Fibroblast of upper back skin (primary cell): ENCODE results near the gene CASP5.
"Not testable (repeated sequence)": the region's sequence is repeated elsewhere in the genome, so short reads cannot be mapped to it uniquely, and the experiment has no call there.

Experiments used
- DNase-seq: peaks from one replicate; pipeline ENCODE4 v3.0.0-alpha.2; 2013

Gene CASP5

DNA sequence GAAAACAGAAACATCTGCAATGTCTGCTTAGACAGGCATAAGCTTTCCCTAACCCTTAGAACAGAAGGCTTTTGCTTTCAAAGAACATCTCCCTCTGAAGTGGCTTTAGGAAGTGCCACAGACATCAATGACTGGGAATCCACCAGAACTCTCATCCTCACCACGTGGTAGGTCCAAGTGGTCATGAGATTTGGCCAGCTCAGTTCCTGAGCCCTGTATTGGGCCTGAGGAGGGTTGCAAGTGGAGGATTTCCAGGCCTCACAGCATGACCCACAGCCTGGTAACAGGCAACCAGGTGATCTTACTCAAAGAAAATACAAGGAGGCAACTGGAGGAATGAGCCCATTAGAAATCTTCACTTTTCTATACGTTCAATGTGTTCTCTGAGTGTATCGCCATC, 10.4 kb upstream of the CASP5 start:
- DNase-seq: no peak

DNA sequence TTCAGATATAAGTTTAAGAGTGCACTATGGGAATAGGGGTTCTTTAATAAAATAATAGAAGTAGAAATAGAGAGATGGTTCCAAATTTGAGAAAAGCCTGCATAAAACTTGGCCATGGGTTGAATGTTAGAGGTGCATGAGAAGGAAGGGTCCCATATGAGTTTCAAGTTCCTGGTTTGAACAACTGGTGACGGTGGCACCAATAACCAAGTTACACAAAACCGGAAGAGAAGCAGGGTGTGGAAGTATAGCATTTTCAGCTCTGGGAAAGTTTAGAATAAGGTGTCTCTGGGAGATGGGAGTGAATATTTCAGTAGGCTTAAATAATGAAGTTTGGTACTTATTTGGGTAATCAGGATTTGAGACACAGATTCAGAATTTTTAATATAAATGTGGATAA, 9.5 kb upstream of the CASP5 start:
- DNase-seq: no peak

DNA sequence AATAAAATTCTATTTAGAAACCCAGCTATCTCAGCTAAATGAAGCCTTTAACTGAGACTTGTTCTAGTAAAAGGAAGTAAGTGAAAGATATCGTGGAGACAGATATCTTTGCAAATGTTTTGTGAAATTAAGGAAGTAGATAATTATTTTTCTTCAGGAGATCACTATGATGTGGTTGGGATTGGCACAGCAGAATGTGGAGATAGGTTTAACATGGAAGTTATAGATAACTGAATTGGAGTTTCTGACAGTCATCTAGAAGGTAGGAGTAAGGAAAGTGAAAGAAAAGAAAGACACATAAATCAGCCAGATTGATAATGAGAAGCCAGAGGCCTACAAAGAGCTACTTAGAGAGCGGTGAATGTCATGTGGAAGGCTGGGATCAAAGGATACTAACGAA, 4.7 kb upstream of the CASP5 start:
- DNase-seq: no peak

DNA sequence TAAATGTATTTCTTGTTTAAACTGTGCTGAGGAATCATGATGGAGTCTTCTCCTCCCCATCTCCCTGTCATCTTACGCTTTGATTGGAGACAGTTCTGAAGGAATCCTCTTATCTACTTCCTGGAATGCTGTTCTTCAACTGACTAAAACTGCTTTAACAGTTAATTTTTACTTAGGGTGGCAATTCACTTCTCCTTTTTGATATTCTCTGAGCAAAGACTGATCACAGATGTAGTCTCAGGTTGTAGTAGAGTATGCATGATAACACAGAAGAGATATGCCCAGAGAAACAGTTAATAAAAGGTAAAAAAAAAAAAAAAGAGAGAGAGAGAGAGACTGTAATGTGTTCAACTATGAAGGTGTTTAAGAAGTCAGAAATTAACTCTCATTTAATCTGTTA, 1.4 kb upstream of the CASP5 start:
- no peak for DNase-seq

GRCh38 chr11:105022527-105022926, 441 bp downstream of the CASP5 start:
- no peak for DNase-seq

- DNase-seq: no peak
Measured at GRCh38 chr11:105007463-105007862, 15.5 kb downstream of the CASP5 start.

DNA sequence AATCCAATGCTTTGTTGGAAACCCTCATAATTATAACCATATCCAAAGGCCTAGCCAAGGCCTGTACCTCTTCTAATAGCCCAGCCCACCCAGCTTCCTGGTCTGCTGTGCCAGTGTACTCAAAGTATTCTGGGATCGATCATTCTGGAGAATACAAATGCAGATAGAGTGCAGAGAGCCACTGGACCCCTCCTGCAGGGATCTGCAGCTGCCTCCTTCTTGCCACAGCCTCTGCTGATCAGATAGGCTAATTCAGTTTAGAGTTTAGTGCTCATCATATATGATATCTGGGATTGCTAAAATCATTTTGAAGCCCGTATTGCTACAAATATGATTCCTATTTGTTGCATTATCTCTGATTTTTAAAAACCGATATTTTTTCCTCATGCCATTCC, 17.5 kb downstream of the CASP5 start:
- no peak for DNase-seq

GRCh38 chr11:105004021-105004420, 18.9 kb downstream of the CASP5 start:
- DNase-seq: peak; percentile 28

- no peak for DNase-seq
Measured at GRCh38 chr11:105003151-105003550, 19.8 kb downstream of the CASP5 start.

GRCh38 chr11:105000797-105001196, 22.2 kb downstream of the CASP5 start:
- DNase-seq: no peak

DNA sequence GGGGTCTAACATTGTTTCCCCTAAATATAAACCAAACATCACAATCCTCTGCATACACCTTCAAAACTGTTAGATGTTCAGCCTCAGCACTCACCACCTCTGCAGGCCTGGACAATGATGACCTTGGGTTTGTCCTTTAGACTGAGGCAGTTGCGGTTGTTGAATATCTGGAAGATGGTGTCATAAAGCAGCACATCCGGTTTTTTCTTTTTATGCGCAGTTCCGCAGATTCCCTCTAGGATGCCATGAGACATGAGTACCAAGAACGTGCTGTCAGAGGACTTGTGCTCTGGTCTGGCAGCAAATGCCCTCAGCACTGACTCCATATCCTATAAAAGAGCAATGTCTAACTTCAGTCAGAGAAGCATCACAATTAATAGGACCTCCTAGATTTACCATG, 22.8 kb downstream of the CASP5 start:
- DNase-seq: peak; percentile 36

DNA sequence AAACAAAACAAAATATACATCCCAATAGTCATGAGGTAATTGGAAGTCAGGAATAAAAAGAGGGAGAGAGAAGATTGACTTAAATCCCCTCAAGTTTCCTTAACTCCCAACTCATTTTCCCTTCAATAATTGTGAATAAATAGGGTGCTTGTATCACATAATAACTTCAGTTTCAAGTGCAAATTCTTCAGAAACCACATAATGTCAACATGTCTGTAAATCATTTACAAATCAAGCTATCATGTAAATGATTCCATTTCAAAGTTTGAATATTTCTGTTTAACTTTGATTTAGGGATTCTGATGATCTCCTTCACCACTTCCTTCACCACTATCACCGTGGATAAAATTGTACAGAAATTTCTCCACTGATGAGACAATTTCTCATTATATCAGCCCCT, 23.2 kb downstream of the CASP5 start:
- peak; percentile 21 for DNase-seq

DNA sequence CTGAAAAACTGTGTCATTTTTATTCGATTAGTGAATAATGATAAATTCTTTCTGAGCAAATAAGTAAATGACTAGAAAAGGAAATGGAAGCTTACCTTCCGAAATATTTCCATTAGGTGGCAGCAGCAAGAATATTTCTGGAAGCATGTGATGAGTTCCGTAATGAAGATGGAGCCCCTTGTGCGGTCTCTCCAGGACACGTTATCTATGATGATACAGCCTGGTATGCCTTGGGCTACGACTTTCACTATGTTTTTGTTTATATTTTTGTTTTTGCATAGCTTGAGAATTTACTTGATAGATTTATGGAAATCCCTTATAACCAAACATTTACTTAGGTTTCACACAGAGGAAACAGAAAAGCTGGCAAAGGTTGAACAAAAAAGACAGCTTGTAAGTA, 25.7 kb downstream of the CASP5 start:
- DNase-seq: no peak

GRCh38 chr11:104995001-104995408, 28.0 kb downstream of the CASP5 start:
- DNase-seq: no peak

GRCh38 chr11:104992781-104993180, 30.2 kb downstream of the CASP5 start:
- no peak for DNase-seq

GRCh38 chr11:104991994-104992393, 31.0 kb downstream of the CASP5 start:
- DNase-seq: no peak

DNA sequence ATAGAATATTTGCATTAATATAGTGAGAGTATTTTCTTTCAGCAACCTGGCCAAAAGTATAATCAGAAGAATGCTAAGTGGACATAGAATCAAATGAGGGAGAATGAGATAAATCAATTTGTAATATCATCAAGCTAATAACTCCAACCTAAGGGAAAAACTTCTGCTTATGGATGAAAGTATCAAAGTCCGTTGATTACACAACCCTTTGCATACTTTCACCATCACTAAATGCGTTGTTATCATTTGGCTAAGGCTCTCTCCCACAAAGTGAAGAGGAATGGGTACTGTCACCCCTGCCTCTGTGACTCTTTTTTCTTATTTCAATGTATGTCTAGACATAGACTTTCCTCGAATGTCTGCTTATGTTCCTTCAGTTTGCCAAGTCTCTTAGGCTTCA, 38.2 kb downstream of the CASP5 start:
- no peak for DNase-seq

DNA sequence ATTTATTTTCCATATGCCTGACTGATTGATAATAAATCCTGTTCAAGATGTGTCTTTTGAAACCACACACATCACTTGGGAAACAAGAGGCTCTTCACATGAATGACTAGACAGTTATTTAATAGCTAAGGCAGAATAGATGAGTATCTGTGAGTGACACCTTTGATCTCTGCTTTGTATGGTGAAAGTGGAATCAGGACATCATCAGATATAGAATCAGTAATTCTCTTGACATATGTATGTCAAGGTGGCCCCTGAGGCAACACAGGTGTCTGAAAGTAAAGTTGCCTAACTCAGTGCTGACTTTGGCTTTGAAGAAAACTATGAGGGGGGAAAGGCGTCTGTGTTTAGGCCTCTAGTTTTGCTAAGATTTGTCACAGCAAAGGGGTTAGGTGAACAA, 43.1 kb downstream of the CASP5 start:
- no peak for DNase-seq

DNA sequence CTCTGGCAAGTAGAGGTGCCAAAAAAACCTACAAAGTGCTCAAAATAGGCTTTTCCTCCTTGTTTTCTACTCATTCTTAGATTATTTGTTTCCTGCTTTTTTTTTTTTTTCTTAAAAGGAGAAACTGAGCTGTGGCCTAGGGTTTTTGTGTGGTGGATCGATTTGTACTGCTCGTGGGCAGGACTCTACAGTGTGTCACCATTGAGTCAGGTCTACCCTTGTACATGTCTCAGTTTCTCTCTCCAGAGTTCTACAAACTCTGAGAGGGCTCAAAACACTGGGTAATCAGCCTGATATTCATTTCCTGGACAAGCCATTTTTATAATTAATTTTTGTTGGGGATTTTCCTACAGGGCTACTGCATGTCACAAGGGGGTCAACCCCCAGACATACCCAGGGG, 49.4 kb downstream of the CASP5 start:
- no peak for DNase-seq

GRCh38 chr11:104972924-104973323, 50.0 kb downstream of the CASP5 start:
- DNase-seq: not testable (repeated sequence)

- no peak for DNase-seq
Measured at GRCh38 chr11:104970756-104971155, 52.2 kb downstream of the CASP5 start.

GRCh38 chr11:104968856-104969776, 53.9 kb downstream of the CASP5 start:
- peak; percentile 46 for DNase-seq

GRCh38 chr11:104968355-104968855, 54.6 kb downstream of the CASP5 start, which contains the start of gene CASP4:
CASP4 (minus strand) TSS chr11:104968574; CDS start chr11:104968525, 49 bp downstream.
- peak; percentile 83 for DNase-seq

- no peak for DNase-seq
Measured at GRCh38 chr11:104967534-104968354, 55.2 kb downstream of the CASP5 start.
